Parathyroid adenoma (tissue), 2 donors: ENCODE data around the gene AMN.

ENCODE experiments used
- H2AFZ ChIP-seq: fragments of 300-600 bp; sonication (generic); one replicate; pipeline ENCODE4 v1.7.0; 2017; ENCODE audit warnings: antibody characterized with exemption, mild to moderate bottlenecking
- H3K27ac ChIP-seq: fragments of 300-600 bp; sonication (generic); one replicate; pipeline ENCODE4 v1.7.0; 2017
- H3K27me3 ChIP-seq: fragments of 300-600 bp; sonication (generic); one replicate; pipeline ENCODE4 v1.7.0; 2017; ENCODE audit warnings: low read length; ENCODE audit not compliant: control insufficient read depth, insufficient read depth
- H3K36me3 ChIP-seq: fragments of 300-600 bp; sonication (generic); one replicate; pipeline ENCODE4 v1.7.0; 2017; ENCODE audit warnings: low read length; ENCODE audit not compliant: control insufficient read depth, insufficient read depth
- H3K4me1 ChIP-seq: fragments of 300-600 bp; sonication (generic); one replicate; pipeline ENCODE4 v1.7.0; 2017; ENCODE audit warnings: control low read depth
- H3K4me2 ChIP-seq: fragments of 300-600 bp; sonication (generic); one replicate; pipeline ENCODE4 v1.7.0; 2017; ENCODE audit warnings: low read length
- H3K4me3 ChIP-seq: fragments of 300-600 bp; sonication (generic); one replicate; pipeline ENCODE4 v1.7.0; 2017; ENCODE audit warnings: low read depth, low read length
- H3K79me2 ChIP-seq: fragments of 300-600 bp; sonication (generic); one replicate; pipeline ENCODE4 v1.7.0; 2017; ENCODE audit warnings: control low read depth
- H3K9ac ChIP-seq: fragments of 300-600 bp; sonication (generic); one replicate; pipeline ENCODE4 v1.7.0; 2017; ENCODE audit warnings: mild to moderate bottlenecking
- H3K9me3 ChIP-seq: fragments of 300-600 bp; sonication (generic); one replicate; pipeline ENCODE4 v1.7.0; 2017; ENCODE audit warnings: low read length; ENCODE audit not compliant: control insufficient read depth
- TF ChIP-seq, protein P1 (sequence below): fragments of 300-600 bp; sonication (generic); IDR thresholded peaks from one replicate; pipeline ENCODE4 v1.7.0; 2017; ENCODE audit warnings: antibody characterized with exemption, mild to moderate bottlenecking
- donor health status: primary hyperparathyroidism.

Gene AMN

GRCh38 chr14:102907980-102908730 lies 14.3 kb upstream of the AMN start:
- Histone ChIP-seq H3K36me3 (no peaks in the 10 kb centered on the region), H3K9ac (no peak overlapping the region), H3K27me3 (no peaks in the 10 kb centered on the region), H3K4me1 (no peaks in the 10 kb centered on the region), H3K9me3 (no peaks in the 10 kb centered on the region), H2AFZ (no peak overlapping the region), H3K4me3 (no peak overlapping the region), H3K79me2 (no peaks in the 10 kb centered on the region), H3K27ac (no peak overlapping the region), H3K4me2 (no peak overlapping the region)
- TF ChIP-seq, protein P1, sequence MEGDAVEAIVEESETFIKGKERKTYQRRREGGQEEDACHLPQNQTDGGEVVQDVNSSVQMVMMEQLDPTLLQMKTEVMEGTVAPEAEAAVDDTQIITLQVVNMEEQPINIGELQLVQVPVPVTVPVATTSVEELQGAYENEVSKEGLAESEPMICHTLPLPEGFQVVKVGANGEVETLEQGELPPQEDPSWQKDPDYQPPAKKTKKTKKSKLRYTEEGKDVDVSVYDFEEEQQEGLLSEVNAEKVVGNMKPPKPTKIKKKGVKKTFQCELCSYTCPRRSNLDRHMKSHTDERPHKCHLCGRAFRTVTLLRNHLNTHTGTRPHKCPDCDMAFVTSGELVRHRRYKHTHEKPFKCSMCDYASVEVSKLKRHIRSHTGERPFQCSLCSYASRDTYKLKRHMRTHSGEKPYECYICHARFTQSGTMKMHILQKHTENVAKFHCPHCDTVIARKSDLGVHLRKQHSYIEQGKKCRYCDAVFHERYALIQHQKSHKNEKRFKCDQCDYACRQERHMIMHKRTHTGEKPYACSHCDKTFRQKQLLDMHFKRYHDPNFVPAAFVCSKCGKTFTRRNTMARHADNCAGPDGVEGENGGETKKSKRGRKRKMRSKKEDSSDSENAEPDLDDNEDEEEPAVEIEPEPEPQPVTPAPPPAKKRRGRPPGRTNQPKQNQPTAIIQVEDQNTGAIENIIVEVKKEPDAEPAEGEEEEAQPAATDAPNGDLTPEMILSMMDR: no peak

- H3K36me3 ChIP-seq: no peaks in the 10 kb centered on the region
- TF ChIP-seq, protein P1: no peak
Observed at GRCh38 chr14:102908766-102909455, 13.6 kb upstream of the AMN start.

GRCh38 chr14:102909462-102909861 lies 13.0 kb upstream of the AMN start:
- no peaks in the 10 kb centered on the region for H3K27me3 ChIP-seq
- no peak overlapping the region for H3K4me2 ChIP-seq
- no peak overlapping the region for H3K27ac ChIP-seq
- no peak overlapping the region for H3K9ac ChIP-seq
- no peaks in the 10 kb centered on the region for H3K4me1 ChIP-seq
- no peak overlapping the region for H3K4me3 ChIP-seq
- no peak overlapping the region for H2AFZ ChIP-seq
- H3K9me3 ChIP-seq: no peaks in the 10 kb centered on the region
- TF ChIP-seq, protein P1: no peak
- no peaks in the 10 kb centered on the region for H3K36me3 ChIP-seq
- H3K79me2 ChIP-seq: no peaks in the 10 kb centered on the region

More at GRCh38 chr14:102908766-102909455, 13.6 kb upstream of the AMN start:
- Histone ChIP-seq H2AFZ (no peak overlapping the region), H3K9ac (no peak overlapping the region), H3K4me2 (no peak overlapping the region), H3K4me3 (no peak overlapping the region), H3K27ac (no peak overlapping the region), H3K4me1 (no peaks in the 10 kb centered on the region), H3K9me3 (no peaks in the 10 kb centered on the region), H3K79me2 (no peaks in the 10 kb centered on the region), H3K27me3 (no peaks in the 10 kb centered on the region)

GRCh38 chr14:102909911-102910310 lies 12.6 kb upstream of the AMN start:
- Histone ChIP-seq H3K4me1 (no peaks in the 10 kb centered on the region), H3K9ac (no peak overlapping the region), H3K4me2 (no peak overlapping the region), H3K4me3 (no peak overlapping the region), H2AFZ (no peak overlapping the region), H3K27ac (no peak overlapping the region), H3K27me3 (no peaks in the 10 kb centered on the region), H3K9me3 (no peaks in the 10 kb centered on the region), H3K36me3 (no peaks in the 10 kb centered on the region), H3K79me2 (no peaks in the 10 kb centered on the region)
- TF ChIP-seq, protein P1: no peak
